ENCODE results near the gene RFESD.

DNA sequence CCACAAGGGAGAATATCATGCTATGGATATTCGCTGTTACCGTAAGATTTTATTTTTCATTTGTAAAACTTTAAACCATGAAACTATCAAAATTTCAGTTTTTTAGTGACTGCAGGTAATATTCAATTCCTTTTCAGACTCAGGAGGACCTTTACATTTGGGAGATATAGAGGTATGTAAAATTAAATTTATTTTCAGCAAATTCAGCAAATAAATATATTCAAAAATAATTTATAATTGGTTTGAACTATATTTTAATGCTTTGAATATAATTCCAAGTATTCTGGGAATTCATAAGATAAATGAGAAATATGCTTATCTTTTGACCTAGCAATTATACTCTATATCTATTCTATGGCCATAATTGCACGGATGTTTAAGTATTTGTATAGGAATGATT lies 7.6 kb downstream of the RFESD start:
- TF ChIP-seq, protein P1, sequence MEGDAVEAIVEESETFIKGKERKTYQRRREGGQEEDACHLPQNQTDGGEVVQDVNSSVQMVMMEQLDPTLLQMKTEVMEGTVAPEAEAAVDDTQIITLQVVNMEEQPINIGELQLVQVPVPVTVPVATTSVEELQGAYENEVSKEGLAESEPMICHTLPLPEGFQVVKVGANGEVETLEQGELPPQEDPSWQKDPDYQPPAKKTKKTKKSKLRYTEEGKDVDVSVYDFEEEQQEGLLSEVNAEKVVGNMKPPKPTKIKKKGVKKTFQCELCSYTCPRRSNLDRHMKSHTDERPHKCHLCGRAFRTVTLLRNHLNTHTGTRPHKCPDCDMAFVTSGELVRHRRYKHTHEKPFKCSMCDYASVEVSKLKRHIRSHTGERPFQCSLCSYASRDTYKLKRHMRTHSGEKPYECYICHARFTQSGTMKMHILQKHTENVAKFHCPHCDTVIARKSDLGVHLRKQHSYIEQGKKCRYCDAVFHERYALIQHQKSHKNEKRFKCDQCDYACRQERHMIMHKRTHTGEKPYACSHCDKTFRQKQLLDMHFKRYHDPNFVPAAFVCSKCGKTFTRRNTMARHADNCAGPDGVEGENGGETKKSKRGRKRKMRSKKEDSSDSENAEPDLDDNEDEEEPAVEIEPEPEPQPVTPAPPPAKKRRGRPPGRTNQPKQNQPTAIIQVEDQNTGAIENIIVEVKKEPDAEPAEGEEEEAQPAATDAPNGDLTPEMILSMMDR (IDR thresholded peaks at IDR 0.05; ENCODE audit: low read depth, low read length): no peak
- TF ChIP-seq POLR2A (IDR thresholded peaks at IDR 0.05; ENCODE audit: extremely low read depth, insufficient read length) (no peak), MYC (IDR thresholded peaks at IDR 0.05; ENCODE audit: low read depth, low read length) (no peak)
